ENCODE results near the gene VWDE.

GRCh38 chr7:12325646-12326045, 78.0 kb downstream of the VWDE start:
- no peak for TF ChIP-seq POLR2AphosphoS5 (IDR thresholded peaks at IDR 0.05; ENCODE audit: low read depth, low read length)
- no peak for TF ChIP-seq TAF1 (IDR thresholded peaks at IDR 0.05; ENCODE audit: borderline replicate concordance, low read depth, low read length)

Measured in GM12892 (cell line).